NCI-H2107 treated with DMSO at 0.1 percent for 48 hours (cell line): ENCODE measurements around the gene FIGLA.
"Not testable (repeated sequence)": the region's sequence is repeated elsewhere in the genome, so short reads cannot be mapped to it uniquely, and the experiment has no call there.

Experiments
- DNase-seq: peaks from one replicate; lab custom pipeline; 2025; ENCODE audit not compliant: unreplicated experiment; lab: John Stamatoyannopoulos, UW

The FIGLA gene

GRCh38 chr2:70747284-70747683, 43.2 kb downstream of the FIGLA start:
- DNase-seq, result no peak

GRCh38 chr2:70746094-70746974, 44.1 kb downstream of the FIGLA start:
- DNase-seq, result peak; percentile 36

GRCh38 chr2:70745276-70745825, 45.1 kb downstream of the FIGLA start:
- DNase-seq, result no peak

GRCh38 chr2:70744397-70744796, 46.0 kb downstream of the FIGLA start:
- no peak for DNase-seq

GRCh38 chr2:70743677-70744076, 46.8 kb downstream of the FIGLA start:
- no peak for DNase-seq

GRCh38 chr2:70743068-70743467, 47.4 kb downstream of the FIGLA start:
- DNase-seq, result no peak

GRCh38 chr2:70739492-70739891, 51.0 kb downstream of the FIGLA start:
- not testable (repeated sequence) for DNase-seq

- no peak for DNase-seq
Observed at GRCh38 chr2:70738159-70738558, 52.3 kb downstream of the FIGLA start.

GRCh38 chr2:70735071-70735470, 55.4 kb downstream of the FIGLA start:
- no peak for DNase-seq

- no peak for DNase-seq
Observed at GRCh38 chr2:70733646-70734180, 56.7 kb downstream of the FIGLA start.

- no peak for DNase-seq
Observed at GRCh38 chr2:70732766-70733645, 57.4 kb downstream of the FIGLA start.

GRCh38 chr2:70730730-70731129, 59.7 kb downstream of the FIGLA start:
- no peak for DNase-seq

GRCh38 chr2:70729647-70730046, 60.8 kb downstream of the FIGLA start:
- no peak for DNase-seq

- no peak for DNase-seq
Observed at GRCh38 chr2:70728128-70728527, 62.3 kb downstream of the FIGLA start.
